Mucosa of descending colon (tissue), 3 donors: ENCODE results near the gene HSFX1. TPM values are rescaled to one million over a fixed set of nuclear protein-coding genes. Genes with fewer than 3 reads are reported as not detected.
"Not testable (repeated sequence)": the region's sequence is repeated elsewhere in the genome, so short reads cannot be mapped to it uniquely, and the experiment has no call there.

Experiments
- ATAC-seq: fragments of 200-7000 bp; cut with Tn5 transposase; one replicate; pipeline ENCODE4 v1.9.1; 2020; ENCODE audit warnings: mild to moderate bottlenecking, moderate library complexity
- DNase-seq, 3 donors: peaks; one replicate each; pipeline ENCODE4 v3.0.0-alpha.2; 2020
- H3K36me3 ChIP-seq: fragments of 200-600 bp; one replicate; pipeline ENCODE4 v1.8.0; 2021; ENCODE audit warnings: low read depth, mild to moderate bottlenecking
- H3K4me1 ChIP-seq: fragments of 200-600 bp; one replicate; pipeline ENCODE4 v1.8.0; 2021; ENCODE audit warnings: low read depth, mild to moderate bottlenecking
- H3K4me3 ChIP-seq: fragments of 200-600 bp; one replicate; pipeline ENCODE4 v1.8.0; 2021; ENCODE audit warnings: mild to moderate bottlenecking
- H3K9me3 ChIP-seq: fragments of 200-600 bp; one replicate; pipeline ENCODE4 v1.8.0; 2021; ENCODE audit warnings: mild to moderate bottlenecking
- intact Hi-C, 2 donors: fragments of 100-400 bp; cut with DNase I in 1 of 2; cut with micrococcal nuclease in 1 of 2; formaldehyde crosslinking; loops; one replicate each; pipeline versions ENCODE4 v1.11.0 to v1.11.1; 2022; cut with DNase I, micrococcal nuclease
- long read RNA-seq, 2 donors: library from polyadenylated mRNA; unstranded; transcript quantifications; one replicate each; pipeline ENCODE4 v2.0.0, GENCODE V29; 2019 to 2021
- total RNA-seq, 3 donors: library from RNA; stranded (reverse); fragmentation: NEBNext Ultra II Directional in 2 of 3; extraction: Animal tissue kit (Norgen Biotek cat#: 25700) in 2 of 3; gene quantifications; one replicate each; pipeline versions ENCODE4 v1.2.1 to v1.2.4, GENCODE V29; 2021 to 2023
- TF ChIP-seq, protein P1 (sequence below): fragments of 200-600 bp; IDR thresholded peaks from one replicate; pipeline ENCODE4 v1.8.0; 2022; ENCODE audit warnings: antibody characterized with exemption, mild to moderate bottlenecking
- donor health status: DM: no; HTN: no; CAD: no; lungs with moderate emphysema.
- donor health status: DM: no; HTN: no; CAD: no.
- donor health status: DM: no; HTN: yes; CAD: no.

The HSFX1 gene, protein sequence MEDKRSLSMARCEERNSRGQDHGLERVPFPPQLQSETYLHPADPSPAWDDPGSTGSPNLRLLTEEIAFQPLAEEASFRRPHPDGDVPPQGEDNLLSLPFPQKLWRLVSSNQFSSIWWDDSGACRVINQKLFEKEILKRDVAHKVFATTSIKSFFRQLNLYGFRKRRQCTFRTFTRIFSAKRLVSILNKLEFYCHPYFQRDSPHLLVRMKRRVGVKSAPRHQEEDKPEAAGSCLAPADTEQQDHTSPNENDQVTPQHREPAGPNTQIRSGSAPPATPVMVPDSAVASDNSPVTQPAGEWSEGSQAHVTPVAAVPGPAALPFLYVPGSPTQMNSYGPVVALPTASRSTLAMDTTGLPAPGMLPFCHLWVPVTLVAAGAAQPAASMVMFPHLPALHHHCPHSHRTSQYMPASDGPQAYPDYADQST
- 1 to 10 TPM; 1.3 to 2.2 (median 1.8) TPM for total RNA-seq
- long read RNA-seq, donor 1: 0 reads
- long read RNA-seq, donor 2: 0 reads

DNA sequence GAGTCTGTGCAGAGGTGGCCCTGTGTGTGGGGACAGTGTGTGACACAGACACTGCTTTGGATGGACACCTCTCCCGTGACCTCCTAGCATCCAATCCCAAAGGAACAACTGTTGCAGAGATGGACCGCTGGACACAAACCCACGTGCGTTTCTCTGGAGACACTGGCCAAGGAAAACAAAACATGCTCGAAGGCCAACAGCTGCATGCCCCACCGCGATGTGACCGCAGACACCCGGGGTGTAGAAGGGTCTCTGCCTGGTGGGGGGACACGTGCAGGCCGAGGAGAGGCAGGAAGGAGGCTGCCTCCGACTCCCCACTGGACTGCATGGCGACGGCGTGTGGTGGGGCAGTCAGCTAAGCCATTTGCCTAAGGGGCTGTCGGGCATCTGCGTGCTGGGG is at the start of gene HSFX1:
Gene HSFX1, plus strand, starts transcription at position 301 of the 400 bp plus-strand sequence. CDS start 614 bp downstream, outside the sequence.
- intact Hi-C loops, H3K4me3 ChIP-seq, H3K36me3 ChIP-seq, H3K4me1 ChIP-seq, H3K9me3 ChIP-seq, ATAC-seq, DNase-seq: not testable (repeated sequence)

DNA sequence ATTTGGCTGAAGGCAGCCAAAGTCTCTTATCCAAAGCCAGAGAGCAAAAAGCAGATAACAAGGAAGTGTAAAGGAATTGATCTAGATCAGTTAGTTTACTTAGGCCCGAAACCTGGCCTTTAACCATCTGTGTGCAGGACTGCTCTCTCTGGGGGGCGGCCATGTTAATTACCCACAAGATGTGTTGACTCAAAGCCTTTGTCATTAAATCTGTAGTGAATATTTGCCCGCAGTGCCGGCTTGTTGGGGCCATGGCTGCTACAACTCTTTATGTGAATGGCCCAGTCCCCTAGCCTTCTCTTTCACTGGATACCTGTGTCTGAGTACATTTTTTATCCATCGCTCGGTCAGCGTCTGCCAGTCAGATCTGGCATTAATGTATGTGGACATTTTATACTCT is 46.6 kb upstream of the HSFX1 start:
- intact Hi-C loops, H3K4me1 ChIP-seq, H3K36me3 ChIP-seq, ATAC-seq, H3K9me3 ChIP-seq, H3K4me3 ChIP-seq, DNase-seq: not testable (repeated sequence)

DNA sequence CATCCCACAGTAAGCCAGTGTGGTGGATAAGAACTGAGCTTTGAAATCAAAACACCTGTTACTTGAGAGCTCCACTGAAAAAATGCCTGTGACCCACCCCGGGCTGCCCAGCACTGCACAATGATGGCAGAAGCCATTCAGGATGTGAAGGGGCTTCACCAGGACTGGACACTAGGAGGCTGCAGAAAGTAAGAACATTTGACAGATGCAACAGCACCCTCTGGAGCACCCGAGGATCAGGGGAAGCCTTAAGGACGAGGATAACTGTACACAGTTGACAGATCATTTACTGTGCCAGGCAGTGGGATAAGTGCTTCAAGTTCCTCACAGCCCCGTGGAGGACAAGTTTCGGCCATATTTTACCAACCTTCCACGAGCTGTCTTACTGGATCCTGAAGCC is 31.6 kb upstream of the HSFX1 start:
- H3K9me3 ChIP-seq, intact Hi-C loops, H3K36me3 ChIP-seq, H3K4me1 ChIP-seq, DNase-seq, H3K4me3 ChIP-seq: not testable (repeated sequence)
- peak; percentile 34 for ATAC-seq

DNA sequence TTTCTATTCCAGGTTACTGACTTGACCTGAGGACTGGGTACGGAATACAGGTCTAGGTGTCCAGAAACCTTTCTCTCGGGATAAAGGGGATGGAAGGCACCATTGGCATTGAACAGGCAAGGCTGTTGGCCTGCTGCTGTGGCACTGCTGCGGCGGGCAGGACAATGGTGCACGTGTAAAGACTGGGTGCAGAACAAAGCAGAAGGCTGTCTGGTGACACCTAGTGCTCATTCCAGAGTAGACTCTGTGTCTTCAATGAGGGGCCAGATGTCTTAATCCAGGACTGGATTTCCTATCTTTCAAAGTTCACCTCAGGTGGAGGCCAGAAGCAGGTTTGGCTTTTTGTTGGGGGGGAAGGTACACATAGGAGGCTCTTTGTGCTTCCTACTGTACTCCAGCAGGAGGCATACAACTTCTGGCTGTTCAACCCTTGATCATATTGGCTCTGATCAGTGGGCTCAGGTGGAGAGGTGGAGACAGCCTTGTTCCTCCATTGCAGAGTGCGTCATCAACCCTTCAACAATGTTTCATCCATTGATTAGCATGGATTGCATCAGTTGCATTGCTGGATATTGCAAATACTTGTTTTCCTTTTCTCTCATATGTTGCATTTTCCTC is 27.4 kb upstream of the HSFX1 start:
- ATAC-seq: peak; percentile 86
- H3K4me3 ChIP-seq, intact Hi-C loops, H3K4me1 ChIP-seq, H3K9me3 ChIP-seq, H3K36me3 ChIP-seq, DNase-seq: not testable (repeated sequence)

DNA sequence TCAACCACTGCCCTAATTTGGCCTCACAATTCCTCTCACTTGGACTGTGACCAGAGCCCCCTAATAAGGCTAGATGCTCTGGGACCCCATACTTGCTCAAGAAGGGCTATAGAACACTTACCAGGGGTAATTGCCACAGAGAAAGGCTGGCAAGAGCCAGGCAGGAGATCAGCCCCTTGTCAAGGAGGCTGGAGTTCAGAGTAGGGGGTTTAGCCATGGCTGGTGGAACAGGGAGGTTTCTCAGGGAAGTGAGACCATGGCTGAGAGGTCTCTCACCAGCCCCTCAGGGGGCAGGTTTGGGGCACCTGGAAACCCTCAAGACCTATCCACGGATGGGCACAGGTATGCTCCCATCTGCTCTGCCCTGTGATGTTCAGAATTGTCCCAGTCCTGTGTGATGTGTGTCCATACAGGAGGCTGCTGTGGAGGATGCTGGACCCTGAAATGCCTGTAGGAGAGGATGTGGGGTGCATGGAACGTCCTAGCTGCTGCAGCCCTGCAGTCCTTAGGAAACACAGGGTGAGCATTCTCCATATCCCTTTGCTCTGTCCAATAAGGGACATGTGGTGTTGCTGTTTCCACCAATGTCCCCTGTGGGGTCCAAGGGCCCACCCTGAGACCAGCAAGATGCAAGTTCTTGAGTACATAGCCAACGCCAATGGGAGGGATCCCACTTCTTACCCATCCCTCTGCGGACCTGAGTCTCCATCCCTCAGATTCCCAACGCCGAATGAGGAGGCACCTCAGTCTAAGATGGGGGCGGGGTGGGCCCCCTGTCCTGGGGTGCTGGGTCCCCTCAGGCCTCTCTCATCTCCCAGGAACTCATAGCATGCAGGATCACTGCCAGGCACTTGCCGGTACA is 16.4 kb upstream of the HSFX1 start:
- DNase-seq (no peak), ATAC-seq (no peak)
- Histone ChIP-seq H3K9me3 (no peaks in the 10 kb centered on the region), H3K4me1 (no peaks in the 10 kb centered on the region), H3K4me3 (no peak overlapping the region), H3K36me3 (no peaks in the 10 kb centered on the region)
- TF ChIP-seq, protein P1, sequence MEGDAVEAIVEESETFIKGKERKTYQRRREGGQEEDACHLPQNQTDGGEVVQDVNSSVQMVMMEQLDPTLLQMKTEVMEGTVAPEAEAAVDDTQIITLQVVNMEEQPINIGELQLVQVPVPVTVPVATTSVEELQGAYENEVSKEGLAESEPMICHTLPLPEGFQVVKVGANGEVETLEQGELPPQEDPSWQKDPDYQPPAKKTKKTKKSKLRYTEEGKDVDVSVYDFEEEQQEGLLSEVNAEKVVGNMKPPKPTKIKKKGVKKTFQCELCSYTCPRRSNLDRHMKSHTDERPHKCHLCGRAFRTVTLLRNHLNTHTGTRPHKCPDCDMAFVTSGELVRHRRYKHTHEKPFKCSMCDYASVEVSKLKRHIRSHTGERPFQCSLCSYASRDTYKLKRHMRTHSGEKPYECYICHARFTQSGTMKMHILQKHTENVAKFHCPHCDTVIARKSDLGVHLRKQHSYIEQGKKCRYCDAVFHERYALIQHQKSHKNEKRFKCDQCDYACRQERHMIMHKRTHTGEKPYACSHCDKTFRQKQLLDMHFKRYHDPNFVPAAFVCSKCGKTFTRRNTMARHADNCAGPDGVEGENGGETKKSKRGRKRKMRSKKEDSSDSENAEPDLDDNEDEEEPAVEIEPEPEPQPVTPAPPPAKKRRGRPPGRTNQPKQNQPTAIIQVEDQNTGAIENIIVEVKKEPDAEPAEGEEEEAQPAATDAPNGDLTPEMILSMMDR: no peak
- intact Hi-C loops: no loop called here

DNA sequence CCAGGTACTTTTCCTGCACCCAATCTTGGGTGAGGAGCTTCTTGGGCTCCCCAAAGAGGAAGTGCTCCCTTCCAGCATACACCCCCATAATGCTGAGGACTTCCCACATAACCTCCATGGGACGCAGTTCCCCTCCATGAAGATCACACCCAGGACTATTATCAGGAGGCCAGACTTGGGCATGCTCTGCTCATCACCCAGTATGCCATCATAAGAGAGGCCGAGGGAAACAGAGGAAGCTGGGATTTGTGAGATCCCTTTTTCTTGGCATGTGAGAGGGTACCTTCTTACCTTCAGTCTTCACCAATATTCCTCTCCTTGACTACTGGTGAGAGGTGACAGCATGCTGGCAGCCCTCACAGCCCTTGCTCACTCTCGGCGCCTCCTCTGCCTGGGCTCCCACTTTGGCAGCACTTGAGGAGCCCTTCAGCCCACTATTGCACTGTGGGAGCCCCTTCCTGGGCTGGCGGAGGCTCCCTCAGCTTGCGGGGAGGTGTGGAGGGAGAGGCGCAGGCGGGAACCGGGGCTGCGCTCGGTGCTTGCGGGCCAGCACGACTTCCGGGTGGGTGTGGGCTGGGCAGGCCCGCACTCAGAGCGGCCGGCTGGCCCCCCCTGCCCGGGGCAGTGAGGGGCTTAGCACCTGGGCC is 15.7 kb upstream of the HSFX1 start:
- DNase-seq (peak in 1 of 3 donors; percentile 11), ATAC-seq (no peak)
- intact Hi-C loops: no loop called here
- Histone ChIP-seq H3K4me3 (no peak overlapping the region), H3K36me3 (no peaks in the 10 kb centered on the region), H3K4me1 (no peaks in the 10 kb centered on the region), H3K9me3 (no peaks in the 10 kb centered on the region)
- TF ChIP-seq, protein P1: no peak

DNA sequence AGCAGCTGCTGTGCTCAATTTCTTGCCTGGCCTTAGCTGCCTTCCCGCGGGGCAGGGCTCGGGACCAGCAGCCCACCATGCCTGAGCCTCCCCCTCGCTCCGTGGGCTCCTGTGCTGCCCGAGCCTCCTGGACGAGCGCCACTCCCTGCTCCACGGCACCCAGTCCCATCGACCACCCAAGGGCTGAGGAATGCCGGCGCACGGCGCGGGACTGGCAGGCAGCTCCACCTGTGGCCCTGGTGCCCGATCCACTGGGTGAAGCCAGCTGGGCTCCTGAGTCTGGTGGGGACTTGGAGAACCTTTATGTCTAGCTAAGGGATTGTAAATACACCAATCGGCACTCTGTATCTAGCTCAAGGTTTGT is 15.2 kb upstream of the HSFX1 start:
- H3K36me3 ChIP-seq, intact Hi-C loops, ATAC-seq, H3K4me1 ChIP-seq, H3K9me3 ChIP-seq, H3K4me3 ChIP-seq: not testable (repeated sequence)
- DNase-seq: peak in 1 of 3 donors; percentile 24
